HepG2 (cell line): ENCODE results near the gene DIP2C. TPM values are rescaled to one million over a fixed set of nuclear protein-coding genes. Genes with fewer than 3 reads are reported as not detected.
A peak's percentile ranks its signal among the peaks of the same experiment; 100 is the strongest.

ENCODE experiments used
- ATAC-seq: fragments of 200-7000 bp; cut with Tn5 transposase; 3 replicates; pipeline ENCODE4 v1.9.1; 2020; ENCODE audit warnings: mild to moderate bottlenecking, moderate library complexity
- BruUV-seq: library from RNA; stranded (reverse); fragments of 400-500 nt; replicated peaks from 2 replicates; lab custom pipeline; 2021; lab: Mats Ljungman, UMichigan
- CTCF ChIA-PET: fragments of 300-600 bp; formaldehyde crosslinking; extraction: SDS; loops from one replicate; lab custom pipeline; 2021; ENCODE audit warnings: low total read pairs, inconsistent platforms, low intra/inter-chr PET ratio; lab: Yijun Ruan, JAX
- POLR2A ChIA-PET: fragments of 350-600 bp; sonication (Branson Sonifier 250); formaldehyde crosslinking; loops from one replicate; lab custom pipeline; 2020; ENCODE audit warnings: antibody characterized with exemption, inconsistent platforms; lab: Yijun Ruan, JAX
- DNase-seq: peaks from one replicate; pipeline ENCODE4 v3.0.0-alpha.2; 2015; ENCODE audit warnings: low spot score
- FAIRE-seq: peaks from 3 replicates; lab custom pipeline; 2011; peaks lifted over from hg19 to GRCh38; lab: Jason Lieb, UNC
- H2AFZ ChIP-seq: one replicate; pipeline ENCODE4 v1.6.1; 2011; ENCODE audit warnings: low read length, inconsistent platforms
- H3K27ac ChIP-seq: fragments of 300-600 bp; 3 replicates; pipeline ENCODE4 v1.8.0; 2011; ENCODE audit warnings: mixed run types, mild to moderate bottlenecking, mixed read lengths, low read length, inconsistent platforms; ENCODE audit not compliant: insufficient read depth; ENCODE audit errors: extremely low read length
- H3K27me3 ChIP-seq, 2 experiments: fragments of 200-600 bp in 1 of 2; 2 replicates in 1 of 2; 3 replicates in 1 of 2; pipeline versions ENCODE4 v1.6.0 to v1.8.0; 2011; ENCODE audit warnings: low read length in 2 of 2, mild to moderate bottlenecking in 2 of 2, moderate library complexity in 2 of 2, inconsistent platforms in 1 of 2; ENCODE audit not compliant: insufficient read depth in 2 of 2, control insufficient read depth in 1 of 2
- H3K36me3 ChIP-seq, 2 experiments: fragments of 200-600 bp in 1 of 2; replicated peaks in 1 of 2; 2 replicates in 1 of 2; 3 replicates in 1 of 2; pipeline versions ENCODE4 v1.5.1 to v1.8.0; 2011; ENCODE audit warnings: low read length in 2 of 2, inconsistent platforms in 1 of 2; ENCODE audit not compliant: insufficient read depth in 2 of 2, control insufficient read depth in 1 of 2
- H3K4me1 ChIP-seq: 2 replicates; pipeline ENCODE4 v1.5.1; 2012; ENCODE audit warnings: low read length, inconsistent platforms; ENCODE audit not compliant: insufficient read depth
- H3K4me2 ChIP-seq: 2 replicates; pipeline ENCODE4 v1.6.0; 2011; ENCODE audit warnings: low read depth, low read length, inconsistent platforms
- H3K4me3 ChIP-seq, 3 experiments: fragments of 200-600 bp in 1 of 3; sonication (generic), shearing (Covaris generic) in 1 of 3; replicated peaks in 1 of 3; 2 replicates each; pipeline ENCODE4 v1.5.1; 2011 to 2016; ENCODE audit warnings: low read length in 3 of 3, inconsistent platforms in 2 of 3, low read depth in 2 of 3, mild to moderate bottlenecking in 2 of 3, control low read depth in 1 of 3, mixed read lengths in 1 of 3; ENCODE audit not compliant: insufficient read depth in 1 of 3
- H3K79me2 ChIP-seq: one replicate; pipeline ENCODE4 v1.6.1; 2011; ENCODE audit warnings: low read length, inconsistent platforms; ENCODE audit not compliant: insufficient read depth
- H3K9ac ChIP-seq: 2 replicates; pipeline ENCODE4 v1.6.0; 2011; ENCODE audit warnings: mild to moderate bottlenecking, low read depth, low read length, inconsistent platforms; ENCODE audit not compliant: insufficient read depth
- H3K9me3 ChIP-seq: 2 replicates; pipeline ENCODE4 v1.5.1; 2012; ENCODE audit warnings: mild to moderate bottlenecking, low read length
- H4K20me1 ChIP-seq: 2 replicates; pipeline ENCODE4 v1.6.0; 2011; ENCODE audit warnings: inconsistent platforms, mild to moderate bottlenecking, low read length, moderate library complexity; ENCODE audit not compliant: insufficient read depth
- CREM ChIP-seq, 2 experiments: sonication (generic) in 1 of 2; formaldehyde crosslinking in 1 of 2; IDR thresholded peaks; 2 replicates each; pipeline versions ENCODE4 v1.4.0 to v1.6.1; 2016 to 2020; ENCODE audit warnings: antibody characterized with exemption in 1 of 2, mild to moderate bottlenecking in 1 of 2, missing genetic modification reagents in 1 of 2
- ISL2 ChIP-seq: sonication (generic); formaldehyde crosslinking; IDR thresholded peaks from 2 replicates; pipeline ENCODE4 v1.5.0; 2020; ENCODE audit warnings: missing genetic modification reagents
- NR2F2 ChIP-seq: IDR thresholded peaks from 2 replicates; pipeline ENCODE4 v1.6.1; 2012; ENCODE audit warnings: low read depth, inconsistent platforms, borderline replicate concordance
- NR2F6 ChIP-seq, 2 experiments: IDR thresholded peaks; 2 replicates each; pipeline ENCODE4 v1.6.1; 2016; ENCODE audit warnings: antibody characterized with exemption in 1 of 2, mild to moderate bottlenecking in 1 of 2
- ONECUT2 ChIP-seq: sonication (generic); formaldehyde crosslinking; IDR thresholded peaks from 2 replicates; pipeline ENCODE4 v1.4.0; 2020; ENCODE audit warnings: missing genetic modification reagents
- RARA ChIP-seq: IDR thresholded peaks from 2 replicates; pipeline ENCODE4 v1.6.1; 2016; ENCODE audit warnings: missing genetic modification reagents, missing compliant biosample characterization
- SRSF9 ChIP-seq: fragments of 200-400 bp; formaldehyde crosslinking; IDR thresholded peaks from 2 replicates; pipeline ENCODE4 v1.6.1; 2018; ENCODE audit warnings: borderline replicate concordance, mild to moderate bottlenecking, low read depth, low read length; ENCODE audit not compliant: insufficient read depth, poor library complexity, severe bottlenecking
- ZBTB10 ChIP-seq: sonication (generic); formaldehyde crosslinking; IDR thresholded peaks from 2 replicates; pipeline ENCODE4 v1.4.0; 2020; ENCODE audit warnings: missing genetic modification reagents, borderline replicate concordance
- ZNF17 ChIP-seq: sonication (generic); formaldehyde crosslinking; IDR thresholded peaks from 2 replicates; pipeline ENCODE4 v1.5.0; 2020; ENCODE audit warnings: mild to moderate bottlenecking, missing genetic modification reagents
- ZNF230 ChIP-seq: sonication (generic); formaldehyde crosslinking; IDR thresholded peaks from 2 replicates; pipeline ENCODE4 v1.4.0; 2020; ENCODE audit warnings: mild to moderate bottlenecking, missing genetic modification reagents
- ZNF251 ChIP-seq: sonication (generic); formaldehyde crosslinking; IDR thresholded peaks from 2 replicates; pipeline ENCODE4 v1.9.0; 2021; ENCODE audit warnings: mild to moderate bottlenecking, missing genetic modification reagents
- ZNF329 ChIP-seq: sonication (generic); formaldehyde crosslinking; IDR thresholded peaks from 2 replicates; pipeline ENCODE4 v1.9.0; 2021; ENCODE audit warnings: low read depth, mild to moderate bottlenecking, missing genetic modification reagents
- ZNF614 ChIP-seq: IDR thresholded peaks from 2 replicates; pipeline ENCODE4 v1.6.1; 2018; ENCODE audit warnings: missing biosample characterization, missing genetic modification reagents, inconsistent platforms, borderline replicate concordance
- ZNF616 ChIP-seq: sonication (generic); formaldehyde crosslinking; IDR thresholded peaks from 2 replicates; pipeline ENCODE4 v1.5.0; 2020; ENCODE audit warnings: low read depth, mild to moderate bottlenecking, missing genetic modification reagents
- ZNF709 ChIP-seq: sonication (generic); formaldehyde crosslinking; IDR thresholded peaks from 2 replicates; pipeline ENCODE4 v1.5.0; 2020; ENCODE audit warnings: mild to moderate bottlenecking, missing genetic modification reagents
- ZSCAN29 ChIP-seq: sonication (generic); formaldehyde crosslinking; conservative IDR thresholded peaks from 2 replicates; pipeline ENCODE4 v1.4.0; 2020; ENCODE audit warnings: mild to moderate bottlenecking, missing genetic modification reagents
- WGBS: methylation state at CpG from one replicate; pipeline ENCODE4 v1.1.6; 2017; ENCODE audit warnings: low lambda C conversion rate; 5-methylcytosine and 5-hydroxymethylcytosine counted together
- in situ Hi-C: cut with HindIII; loops from 2 replicates; pipeline ENCODE4 v1.10.0; 2017; ENCODE audit warnings: low pct_unique_long_range_greater_than_20kb; ENCODE audit not compliant: extremely low pct_ligation_motif_present
- intact Hi-C: fragments of 100-400 bp; cut with micrococcal nuclease; formaldehyde crosslinking; loops from one replicate; pipeline ENCODE4 v1.10.0; 2022; ENCODE audit not compliant: unreplicated experiment
- polyA plus RNA-seq, 8 experiments: library from polyadenylated mRNA; depleted of rRNA in 3 of 8; stranded (reverse) in 7 of 8; unstranded in 1 of 8; fragments of >200 nt; fragmentation: Illumina TruSeq in 4 of 8; extraction: Trizol in 4 of 8; gene quantifications; 2 replicates each; pipeline versions ENCODE4 v1.2.1 to v1.2.3, GENCODE V29; 2011 to 2016; ENCODE audit warnings: low read depth in 4 of 8, missing spikeins in 1 of 8, mixed read lengths in 1 of 8; ENCODE audit not compliant: insufficient read depth in 1 of 8
- total RNA-seq, 5 experiments: library from RNA; depleted of rRNA; stranded (reverse); fragments of >200 nt; fragmentation: Illumina TruSeq; extraction: Trizol; gene quantifications; 2 replicates each; pipeline ENCODE4 v1.2.3, GENCODE V29; 2016; ENCODE audit warnings: low read depth in 1 of 5
- TF ChIP-seq, protein P1 (sequence below): sonication (generic); formaldehyde crosslinking; IDR thresholded peaks from 2 replicates; pipeline ENCODE4 v1.5.1; 2020; ENCODE audit warnings: mild to moderate bottlenecking, missing genetic modification reagents, moderate library complexity

Gene DIP2C
- total and polyA plus RNA-seq, 2 of the 13 experiments (the other 11 are each of a cell fraction or from before 2014, with no cell fraction given) = 2.2 to 2.7 TPM

DNA sequence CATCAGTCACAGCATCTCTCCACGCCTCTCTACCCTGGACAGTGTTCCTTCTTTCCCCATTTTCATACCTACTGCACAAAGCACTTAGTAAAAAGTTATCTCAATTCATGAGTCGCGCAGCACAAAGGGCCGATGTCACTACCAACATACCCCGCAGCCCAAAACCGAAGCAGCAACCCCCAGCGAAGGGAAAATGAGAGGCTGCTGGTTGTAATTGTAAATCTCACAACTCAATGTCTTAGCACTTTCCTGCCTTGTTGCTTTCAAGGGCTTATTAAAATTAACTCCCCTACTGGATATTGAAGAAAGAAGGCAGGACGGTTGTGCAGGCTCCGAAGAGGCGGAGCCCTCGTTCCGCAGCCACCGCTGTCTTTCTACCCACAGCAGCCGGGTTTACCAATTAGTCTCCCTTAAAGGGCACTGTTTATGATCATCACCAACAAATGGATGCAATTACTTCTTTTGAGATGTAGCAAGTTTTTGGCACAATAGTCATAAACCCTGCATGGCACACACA lies 6.5 kb downstream of the DIP2C start (continued):
- no peak for TF ChIP-seq NR2F2
- no peak for TF ChIP-seq CREM (IDR thresholded peaks at IDR 0.05)
- TF ChIP-seq CREM (CRISPR knock-in tag; IDR thresholded peaks at IDR 0.05) = no peak
- no peak for TF ChIP-seq ZNF614
- TF ChIP-seq ISL2 (CRISPR knock-in tag) = no peak
- TF ChIP-seq ZNF329 (CRISPR knock-in tag) = no peak
- no peak for TF ChIP-seq ZNF251 (CRISPR knock-in tag)
- no peak for TF ChIP-seq ONECUT2 (CRISPR knock-in tag)
- no peak for TF ChIP-seq ZNF616
- TF ChIP-seq ZNF17 (CRISPR knock-in tag) = no peak
- no peak for TF ChIP-seq ZSCAN29 (CRISPR knock-in tag)
- no peak for TF ChIP-seq ZNF709 (CRISPR knock-in tag)
- no peak for TF ChIP-seq ZNF230

DNA sequence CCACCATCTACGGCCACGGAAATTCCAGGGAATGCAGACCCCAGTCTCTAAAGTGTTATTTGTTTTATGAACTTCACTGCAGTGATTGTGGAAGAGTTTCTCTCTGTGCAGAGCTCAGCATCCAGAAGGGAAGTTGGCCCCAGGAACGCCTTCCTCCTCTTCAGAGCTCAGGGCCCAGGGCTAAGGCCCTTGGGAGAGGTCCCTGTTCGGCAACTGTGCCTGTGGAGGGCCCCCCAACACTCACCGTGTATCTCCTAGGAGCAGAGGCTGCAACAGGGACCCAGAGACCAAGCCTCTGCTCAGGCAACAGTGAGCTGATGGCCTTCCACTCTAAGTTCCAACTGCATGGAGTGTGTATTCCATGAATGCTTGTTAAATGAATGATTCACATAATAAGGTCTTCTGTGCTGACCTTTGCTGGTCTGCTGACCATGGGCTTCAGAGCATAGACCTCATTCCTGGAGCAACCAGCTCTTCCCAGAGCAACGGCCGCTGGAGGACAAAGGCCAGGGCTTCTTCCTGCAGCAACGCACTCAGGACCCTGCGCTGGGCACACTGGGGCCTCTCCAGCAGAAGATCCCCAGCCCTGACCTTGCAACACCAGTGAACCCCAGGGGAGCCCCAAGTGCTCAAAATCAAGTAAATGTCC lies 7.7 kb downstream of the DIP2C start:
- FAIRE-seq = no peak
- TF ChIP-seq NR2F6 (IDR thresholded peaks at IDR 0.05) = peak; percentile 72
- peak; percentile 68 for TF ChIP-seq NR2F6 (CRISPR knock-in tag; IDR thresholded peaks at IDR 0.05)
- TF ChIP-seq RARA (CRISPR knock-in tag) = peak; percentile 30; the same call in 1 of the 2 replicates
- TF ChIP-seq, protein P1, sequence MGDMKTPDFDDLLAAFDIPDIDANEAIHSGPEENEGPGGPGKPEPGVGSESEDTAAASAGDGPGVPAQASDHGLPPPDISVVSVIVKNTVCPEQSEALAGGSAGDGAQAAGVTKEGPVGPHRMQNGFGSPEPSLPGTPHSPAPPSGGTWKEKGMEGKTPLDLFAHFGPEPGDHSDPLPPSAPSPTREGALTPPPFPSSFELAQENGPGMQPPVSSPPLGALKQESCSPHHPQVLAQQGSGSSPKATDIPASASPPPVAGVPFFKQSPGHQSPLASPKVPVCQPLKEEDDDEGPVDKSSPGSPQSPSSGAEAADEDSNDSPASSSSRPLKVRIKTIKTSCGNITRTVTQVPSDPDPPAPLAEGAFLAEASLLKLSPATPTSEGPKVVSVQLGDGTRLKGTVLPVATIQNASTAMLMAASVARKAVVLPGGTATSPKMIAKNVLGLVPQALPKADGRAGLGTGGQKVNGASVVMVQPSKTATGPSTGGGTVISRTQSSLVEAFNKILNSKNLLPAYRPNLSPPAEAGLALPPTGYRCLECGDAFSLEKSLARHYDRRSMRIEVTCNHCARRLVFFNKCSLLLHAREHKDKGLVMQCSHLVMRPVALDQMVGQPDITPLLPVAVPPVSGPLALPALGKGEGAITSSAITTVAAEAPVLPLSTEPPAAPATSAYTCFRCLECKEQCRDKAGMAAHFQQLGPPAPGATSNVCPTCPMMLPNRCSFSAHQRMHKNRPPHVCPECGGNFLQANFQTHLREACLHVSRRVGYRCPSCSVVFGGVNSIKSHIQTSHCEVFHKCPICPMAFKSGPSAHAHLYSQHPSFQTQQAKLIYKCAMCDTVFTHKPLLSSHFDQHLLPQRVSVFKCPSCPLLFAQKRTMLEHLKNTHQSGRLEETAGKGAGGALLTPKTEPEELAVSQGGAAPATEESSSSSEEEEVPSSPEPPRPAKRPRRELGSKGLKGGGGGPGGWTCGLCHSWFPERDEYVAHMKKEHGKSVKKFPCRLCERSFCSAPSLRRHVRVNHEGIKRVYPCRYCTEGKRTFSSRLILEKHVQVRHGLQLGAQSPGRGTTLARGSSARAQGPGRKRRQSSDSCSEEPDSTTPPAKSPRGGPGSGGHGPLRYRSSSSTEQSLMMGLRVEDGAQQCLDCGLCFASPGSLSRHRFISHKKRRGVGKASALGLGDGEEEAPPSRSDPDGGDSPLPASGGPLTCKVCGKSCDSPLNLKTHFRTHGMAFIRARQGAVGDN (CRISPR knock-in tag) = peak; percentile 38
- 0 out of 2 replicates have a peak, but pooled peaks have one; percentile 33 for TF ChIP-seq ZBTB10 (CRISPR knock-in tag)
- no peak for TF ChIP-seq SRSF9

More for the DNA sequence above, 7.7 kb downstream of the DIP2C start:
- H3K4me2 ChIP-seq = peak overlapping the region; percentile 58
- H3K9me3 ChIP-seq = no peaks in the 10 kb centered on the region
- intact Hi-C loops (no loop called here), in situ Hi-C loops (no loop called here)
- no TSS peak for BruUV-seq
- peak overlapping the region; percentile 27 for H3K27ac ChIP-seq
- CTCF ChIA-PET = no interaction called here
- POLR2A ChIA-PET = no interaction called here
- H4K20me1 ChIP-seq = peaks cover 7% of the 10 kb centered on the region; the same call in 1 of the 2 replicates
- peak; percentile 33 for DNase-seq
- H3K9ac ChIP-seq = no peak overlapping the region
- H3K4me1 ChIP-seq = peaks cover 12% of the 10 kb centered on the region
- no peaks in the 10 kb centered on the region for H3K27me3 ChIP-seq
- WGBS = 70% methylated on average over 2 of the region's 9 CpGs
- H3K79me2 ChIP-seq = peaks cover 11% of the 10 kb centered on the region
- no peak overlapping the region for H2AFZ ChIP-seq
- no peak overlapping the region; a peak in 1 of 6 replicates for H3K4me3 ChIP-seq
- no peaks in the 10 kb centered on the region for H3K36me3 ChIP-seq
- ATAC-seq = peak; percentile 92
